ENCODE data around the gene KAT7.
"Not testable (repeated sequence)": the region's sequence is repeated elsewhere in the genome, so short reads cannot be mapped to it uniquely, and the experiment has no call there.

Gene KAT7

DNA sequence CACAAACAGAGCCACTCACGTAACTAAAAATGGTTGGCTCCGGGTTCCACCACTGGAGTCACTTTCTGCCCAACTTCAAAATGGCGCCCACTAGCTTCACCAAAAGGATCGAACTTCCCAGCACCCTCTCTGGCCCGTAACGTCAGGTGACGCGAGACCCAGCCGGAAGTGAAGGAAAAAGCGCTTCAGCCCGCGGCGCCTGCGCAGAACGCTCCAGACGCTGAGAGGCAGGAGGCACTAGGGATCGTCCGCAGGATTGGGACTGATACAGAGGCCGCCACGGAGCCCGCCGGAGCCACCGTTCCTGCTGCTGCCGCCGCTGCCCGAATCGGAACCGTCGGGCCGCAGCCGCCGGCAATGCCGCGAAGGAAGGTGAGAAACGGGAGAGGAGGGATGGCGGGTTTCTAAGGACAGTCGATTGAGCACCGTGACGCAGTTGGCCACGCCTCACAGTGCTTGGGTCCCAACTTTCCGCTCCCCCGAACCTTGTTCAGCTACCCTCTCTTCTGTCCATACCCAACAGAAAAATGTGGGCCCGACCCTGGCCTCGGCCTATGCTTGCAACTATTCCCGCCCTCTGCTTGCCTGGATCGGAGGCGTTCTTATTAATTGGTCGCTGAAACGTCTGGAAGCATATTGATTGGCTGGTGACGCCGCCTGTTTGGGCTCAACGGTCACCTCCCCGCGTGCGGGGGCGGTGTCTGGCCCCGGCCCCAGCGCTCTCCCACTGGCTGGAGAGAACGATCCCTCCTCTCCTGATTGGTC, at the start of gene KAT7:
Gene KAT7, plus strand, starts transcription at position 204 of the 765 bp plus-strand sequence. Its CDS starts 154 bp downstream, at position 358.
- DNase-seq, result peak; percentile 98 to 99

DNA sequence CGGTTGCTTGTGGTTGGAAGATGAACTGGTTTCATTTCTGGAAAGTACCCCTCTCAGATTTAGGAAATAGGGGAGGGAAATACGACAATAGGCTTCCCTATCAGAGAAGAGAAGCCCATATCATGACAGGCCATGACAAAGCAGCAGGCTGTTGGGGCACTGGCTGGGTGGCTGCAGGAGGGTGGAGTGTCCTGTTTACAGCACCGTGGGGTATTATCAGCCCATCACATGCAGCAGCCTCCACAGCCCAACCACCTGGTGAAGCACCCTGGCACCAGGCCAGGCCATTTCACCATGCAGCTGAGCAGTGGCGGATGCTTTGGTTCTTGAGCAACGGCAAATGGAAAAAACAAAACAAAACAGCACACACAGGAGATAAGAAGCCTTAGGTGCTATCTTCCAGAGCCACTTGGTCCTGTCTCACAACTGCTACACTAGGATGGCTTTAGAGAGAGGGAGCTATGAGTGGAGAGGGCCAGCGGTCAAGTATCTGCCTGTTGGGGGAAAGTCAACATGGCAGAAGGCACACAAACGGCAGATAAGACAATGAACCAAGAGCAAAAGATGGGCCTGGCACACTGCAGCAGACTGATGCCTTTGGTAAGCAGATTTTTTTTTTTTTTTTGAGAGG, 48.7 kb upstream of the KAT7 start:
- no peak for DNase-seq

DNA sequence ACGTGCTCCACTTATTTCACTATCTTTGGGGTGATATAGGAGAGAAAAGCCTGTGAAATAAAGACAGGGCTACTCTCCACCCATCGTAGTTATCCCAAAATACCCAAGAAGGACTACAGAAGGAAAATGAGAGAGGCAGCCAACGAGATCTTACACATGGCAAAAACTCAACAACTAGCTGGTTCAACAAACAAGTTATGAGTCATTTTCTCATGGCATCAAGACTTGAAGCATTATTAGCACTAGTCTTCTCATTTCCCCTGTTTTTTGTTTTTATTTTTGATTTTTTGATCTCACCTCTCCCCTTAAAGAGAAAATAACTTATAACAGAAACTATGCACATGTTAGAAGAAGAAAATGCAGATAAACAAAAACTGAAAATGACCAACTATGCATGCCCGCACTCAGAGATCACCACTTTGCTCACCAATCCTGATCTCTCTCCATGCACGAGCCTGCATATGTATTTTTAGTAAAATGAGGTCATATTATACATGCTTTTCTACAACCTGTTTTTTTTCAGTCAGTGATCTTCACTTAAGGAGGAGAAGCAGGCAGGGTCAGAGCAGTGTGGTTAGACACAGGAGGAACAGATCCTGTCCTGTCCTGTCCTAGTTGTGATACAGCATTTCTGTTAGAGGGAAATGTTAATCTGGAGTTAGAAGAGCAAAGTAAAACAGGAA, 47.3 kb upstream of the KAT7 start:
- DNase-seq, result peak in 1 of 2 experiments; percentile 15

- DNase-seq, result no peak
Measured at GRCh38 chr17:49741692-49742076, 46.8 kb upstream of the KAT7 start.

DNA sequence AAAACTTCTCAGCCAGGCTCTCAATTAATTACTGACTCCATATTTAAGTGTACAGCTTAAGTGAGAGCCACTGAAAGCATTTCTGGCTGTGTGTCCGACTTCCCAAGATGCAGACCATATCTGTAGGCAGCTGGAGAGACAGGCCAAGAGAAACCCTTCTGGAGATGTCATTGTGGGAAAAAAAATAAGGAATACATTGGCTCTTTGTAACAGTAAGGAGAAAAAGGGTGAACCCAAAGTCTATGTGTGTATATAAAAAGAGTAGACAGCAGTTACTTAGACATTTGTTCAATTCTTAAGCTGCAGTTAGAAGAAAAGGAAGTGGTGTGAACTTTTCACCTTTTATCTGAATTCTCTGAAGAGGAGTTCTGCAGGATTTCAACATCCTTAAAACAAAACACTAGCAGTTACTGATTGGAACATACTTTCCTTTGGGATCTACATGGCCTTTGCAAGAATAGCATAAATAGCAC, 46.3 kb upstream of the KAT7 start:
- DNase-seq, result no peak

- DNase-seq, result no peak
Measured at GRCh38 chr17:49745175-49746139, 43.0 kb upstream of the KAT7 start.

GRCh38 chr17:49746791-49747490, 41.5 kb upstream of the KAT7 start:
- DNase-seq, result no peak

DNA sequence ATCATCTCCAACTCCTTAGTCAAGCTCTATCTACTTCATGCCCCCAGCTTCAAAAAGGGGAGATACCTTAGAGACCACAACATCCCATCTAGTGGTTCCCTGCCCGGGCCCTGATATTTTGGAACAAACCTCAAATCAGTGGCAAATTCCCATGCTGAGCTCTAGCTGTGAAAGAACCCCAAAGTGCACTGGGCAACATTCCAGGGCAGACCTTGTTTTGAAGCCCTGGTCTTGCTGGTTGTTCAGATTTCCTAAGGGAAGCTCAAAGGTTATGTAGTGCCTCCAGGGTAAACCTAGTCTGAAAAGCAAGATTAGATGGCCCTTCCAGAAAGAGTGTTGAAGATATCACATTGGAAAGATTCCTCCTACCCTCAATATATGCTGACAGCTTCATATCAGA, 40.8 kb upstream of the KAT7 start:
- DNase-seq, result no peak

GRCh38 chr17:49748223-49748622, 40.3 kb upstream of the KAT7 start:
- no peak for DNase-seq

DNA sequence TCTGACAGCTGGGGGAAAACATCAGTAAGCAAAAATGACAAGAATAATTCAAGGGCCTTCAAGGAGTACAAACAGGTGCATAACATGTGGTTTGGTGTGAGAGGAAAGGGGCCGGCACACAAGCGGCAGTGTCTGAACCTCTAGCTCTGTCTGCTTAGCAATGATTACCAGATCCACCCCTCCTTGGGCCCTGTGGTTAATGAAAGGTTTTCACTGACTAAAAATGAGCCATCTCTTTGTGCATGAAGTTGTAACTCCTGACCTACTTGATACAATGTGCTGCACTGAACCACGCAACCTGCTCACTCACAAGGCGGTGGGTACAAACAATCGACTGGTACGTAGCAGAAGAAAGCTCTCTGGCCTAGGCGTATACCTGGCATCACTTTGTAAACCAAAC, 39.7 kb upstream of the KAT7 start:
- DNase-seq, result no peak

DNA sequence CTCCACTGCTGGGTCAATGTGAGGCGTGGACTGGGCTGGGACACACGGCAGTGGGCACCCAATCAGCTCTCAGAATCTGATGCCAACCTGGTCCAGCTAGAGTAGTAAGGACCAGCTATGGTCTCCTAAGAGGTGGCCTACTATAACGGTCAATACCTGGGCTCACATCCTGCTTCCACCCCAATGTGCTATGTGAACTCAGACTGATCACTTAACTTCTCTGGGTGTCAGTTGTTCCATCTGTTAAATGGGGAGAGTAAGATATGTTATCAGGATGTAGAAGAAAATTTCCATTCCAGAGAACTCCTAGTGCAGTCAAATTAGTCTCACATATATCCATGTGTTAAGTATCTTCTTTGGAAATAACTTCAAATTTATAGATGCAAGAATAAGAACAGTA, 38.8 kb upstream of the KAT7 start:
- no peak for DNase-seq

DNA sequence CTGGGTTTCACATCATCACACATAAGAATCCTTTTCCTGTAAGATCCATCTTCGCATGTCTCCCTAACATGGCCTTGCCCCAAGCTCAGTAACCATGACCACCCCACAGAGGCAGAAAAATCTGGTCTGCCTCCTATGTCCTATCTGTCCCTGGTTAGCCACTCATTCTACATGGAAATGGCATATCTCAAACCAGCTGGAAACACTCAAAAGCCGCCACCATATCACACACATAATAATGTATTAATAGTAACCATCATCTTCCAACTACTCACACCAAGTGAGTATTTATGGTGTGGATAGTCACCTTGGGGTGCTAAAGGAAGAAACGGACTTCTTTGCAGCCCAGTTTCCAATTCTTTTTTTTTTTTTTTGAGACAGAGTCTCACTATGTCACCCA, 36.0 kb upstream of the KAT7 start:
- DNase-seq, result no peak

GRCh38 chr17:49753959-49754391, 34.5 kb upstream of the KAT7 start:
- DNase-seq, result no peak

- DNase-seq, result no peak
Measured at GRCh38 chr17:49755663-49756283, 32.7 kb upstream of the KAT7 start.

DNA sequence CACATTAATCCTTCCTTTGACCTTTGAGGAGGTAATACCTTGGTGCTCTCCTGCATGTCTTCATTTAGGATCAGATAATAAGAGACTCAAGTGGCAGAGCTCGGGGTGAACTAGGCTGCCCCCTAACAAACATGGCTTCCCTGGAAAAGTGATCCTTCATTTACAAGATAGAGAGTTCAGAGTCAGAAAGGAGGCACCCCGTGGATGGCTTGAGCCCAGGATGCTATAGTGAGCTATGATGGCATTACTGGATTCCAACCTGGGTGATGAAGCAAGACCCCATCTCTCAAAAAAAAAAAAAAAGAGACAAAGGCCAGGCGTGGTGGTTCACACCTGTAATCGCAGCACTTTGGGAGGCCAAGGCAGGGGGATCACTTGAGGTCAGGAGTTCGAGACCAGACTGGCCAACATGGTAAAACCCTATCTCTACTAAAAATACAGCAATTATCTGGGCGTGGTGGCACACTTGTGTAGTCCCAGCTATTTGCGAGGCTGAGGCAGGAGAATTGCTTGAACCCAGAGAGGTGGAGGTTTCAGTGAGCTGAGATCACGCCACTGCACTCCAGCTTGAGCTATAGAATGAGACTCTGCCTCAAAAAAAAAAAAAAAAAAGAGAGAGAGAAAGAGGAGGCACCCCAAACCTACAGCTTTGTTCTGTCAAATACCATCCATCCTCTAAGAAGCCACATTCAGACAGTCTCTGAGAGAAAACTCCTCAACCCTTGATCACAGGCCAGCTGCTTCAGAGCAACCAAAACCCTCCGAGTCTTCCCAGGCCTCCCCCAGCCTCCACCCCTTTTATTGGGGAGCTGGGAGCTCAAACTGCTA, 31.9 kb upstream of the KAT7 start:
- DNase-seq, result no peak

DNA sequence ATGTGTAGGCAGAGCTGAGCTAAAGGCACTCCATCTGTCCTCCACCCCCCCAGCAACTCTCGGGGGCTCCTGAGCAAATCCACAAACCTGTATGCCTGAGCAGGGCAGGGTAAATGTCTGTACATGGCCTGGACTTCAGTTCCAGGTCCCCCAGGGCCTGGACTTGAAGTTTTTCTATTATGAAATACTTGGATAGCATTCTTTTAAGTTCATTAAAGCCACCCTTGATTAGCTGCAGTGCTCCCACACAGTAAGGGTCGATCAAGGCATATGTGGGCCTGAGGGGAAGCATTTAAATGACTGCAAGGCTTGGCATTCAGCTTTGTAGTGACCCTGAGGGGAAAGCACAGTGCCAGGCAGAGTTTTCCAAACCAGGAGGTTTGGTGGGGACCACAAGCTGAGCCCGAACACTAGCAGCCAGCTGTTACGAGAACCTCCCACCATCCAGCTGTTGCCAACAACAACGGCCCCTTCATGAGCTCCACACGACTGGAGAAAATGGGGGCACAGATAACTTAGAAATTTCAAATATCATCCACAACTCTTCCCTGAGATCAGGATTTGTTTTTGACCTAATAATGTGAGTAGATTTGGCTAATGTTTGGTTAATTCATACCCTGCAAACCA, 31.2 kb upstream of the KAT7 start:
- no peak for DNase-seq

DNA sequence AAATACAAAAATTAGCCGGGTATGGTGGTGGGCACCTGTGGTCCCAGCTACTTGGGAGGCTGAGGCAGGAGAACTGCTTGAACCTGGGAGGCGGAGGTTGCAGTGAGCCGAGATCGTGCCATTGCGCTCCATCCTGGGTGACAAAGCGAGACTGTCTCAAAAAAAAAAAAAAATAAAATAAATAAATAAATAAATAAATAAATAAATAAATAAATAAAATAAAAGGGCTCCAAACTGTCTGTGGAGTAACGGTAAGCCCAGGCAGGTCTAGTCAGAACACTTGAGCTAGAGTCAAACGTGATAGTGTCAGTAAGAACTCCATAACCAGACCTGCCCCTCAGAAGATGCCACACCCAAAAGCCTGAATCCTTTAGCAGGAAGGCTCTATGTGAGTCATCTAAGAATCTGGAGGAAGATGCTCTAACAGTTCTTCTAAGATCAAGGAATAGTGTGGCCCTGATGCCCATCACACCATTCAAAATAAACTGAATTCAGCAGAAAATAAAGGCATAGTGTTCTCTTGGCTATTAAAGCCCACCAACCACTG, 29.9 kb upstream of the KAT7 start:
- DNase-seq, result not testable (repeated sequence)

DNA sequence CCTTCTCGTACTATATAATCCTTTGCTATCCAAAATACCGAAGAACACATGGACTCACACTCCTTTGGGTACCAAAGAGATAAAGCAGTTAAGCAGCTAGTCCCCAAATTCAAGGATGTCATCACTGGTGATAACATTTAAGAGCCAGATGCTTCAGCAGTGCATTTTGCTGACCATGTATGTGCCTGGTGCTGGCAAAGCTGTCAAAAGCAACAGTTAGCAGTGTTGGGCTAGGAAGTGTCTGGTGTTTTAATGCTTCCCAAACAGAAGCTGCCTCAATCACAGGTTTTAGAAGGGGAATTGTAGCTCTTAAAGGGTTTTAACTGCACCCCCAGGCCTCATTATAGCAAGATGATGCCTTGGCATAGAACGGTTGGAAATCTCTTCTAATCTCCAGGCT, 29.3 kb upstream of the KAT7 start:
- DNase-seq, result no peak

DNA sequence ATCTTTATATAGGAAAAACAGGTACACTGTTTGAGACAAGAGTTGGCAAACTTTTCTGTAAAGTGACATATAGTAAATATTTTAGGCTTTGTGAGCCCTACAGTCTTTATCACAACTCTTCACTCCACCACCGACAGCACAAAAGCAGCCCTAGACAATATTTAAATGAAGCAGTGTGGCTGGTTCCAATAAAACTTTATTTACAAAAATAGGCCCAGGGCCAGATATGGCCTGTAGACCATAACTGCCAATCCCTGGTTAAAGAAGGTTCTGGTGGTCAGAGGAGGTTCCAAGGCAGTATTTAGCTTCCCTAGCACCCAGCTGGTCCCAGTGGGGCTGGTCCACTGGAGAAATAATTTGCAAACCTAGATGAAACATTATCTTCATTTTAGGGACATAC, 28.2 kb upstream of the KAT7 start:
- no peak for DNase-seq

All from NCI-H446 (cell line).